HepG2 (cell line): Measurements from ENCODE around the gene NKX1-2. TPM values are rescaled to one million over a fixed set of nuclear protein-coding genes. Genes with fewer than 3 reads are reported as not detected.

Experiments
- ATAC-seq: fragments of 200-7000 bp; cut with Tn5 transposase; 3 replicates; pipeline ENCODE4 v1.9.1; 2020; ENCODE audit warnings: mild to moderate bottlenecking, moderate library complexity
- BruUV-seq: library from RNA; stranded (reverse); fragments of 400-500 nt; replicated peaks from 2 replicates; lab custom pipeline; 2021; lab: Mats Ljungman, UMichigan
- CTCF ChIA-PET: fragments of 300-600 bp; formaldehyde crosslinking; extraction: SDS; loops from one replicate; lab custom pipeline; 2021; ENCODE audit warnings: low total read pairs, inconsistent platforms, low intra/inter-chr PET ratio; lab: Yijun Ruan, JAX
- POLR2A ChIA-PET: fragments of 350-600 bp; sonication (Branson Sonifier 250); formaldehyde crosslinking; loops from one replicate; lab custom pipeline; 2020; ENCODE audit warnings: antibody characterized with exemption, inconsistent platforms; lab: Yijun Ruan, JAX
- DNase-seq: peaks from one replicate; pipeline ENCODE4 v3.0.0-alpha.2; 2015; ENCODE audit warnings: low spot score
- FAIRE-seq: peaks from 3 replicates; lab custom pipeline; 2011; peaks lifted over from hg19 to GRCh38; lab: Jason Lieb, UNC
- H2AFZ ChIP-seq: one replicate; pipeline ENCODE4 v1.6.1; 2011; ENCODE audit warnings: low read length, inconsistent platforms
- H3K27ac ChIP-seq: fragments of 300-600 bp; 3 replicates; pipeline ENCODE4 v1.8.0; 2011; ENCODE audit warnings: mixed run types, mild to moderate bottlenecking, mixed read lengths, low read length, inconsistent platforms; ENCODE audit not compliant: insufficient read depth; ENCODE audit errors: extremely low read length
- H3K27me3 ChIP-seq, 2 experiments: fragments of 200-600 bp in 1 of 2; 2 replicates in 1 of 2; 3 replicates in 1 of 2; pipeline versions ENCODE4 v1.6.0 to v1.8.0; 2011; ENCODE audit warnings: low read length in 2 of 2, mild to moderate bottlenecking in 2 of 2, moderate library complexity in 2 of 2, inconsistent platforms in 1 of 2; ENCODE audit not compliant: insufficient read depth in 2 of 2, control insufficient read depth in 1 of 2
- H3K36me3 ChIP-seq, 2 experiments: fragments of 200-600 bp in 1 of 2; replicated peaks in 1 of 2; 2 replicates in 1 of 2; 3 replicates in 1 of 2; pipeline versions ENCODE4 v1.5.1 to v1.8.0; 2011; ENCODE audit warnings: low read length in 2 of 2, inconsistent platforms in 1 of 2; ENCODE audit not compliant: insufficient read depth in 2 of 2, control insufficient read depth in 1 of 2
- H3K4me1 ChIP-seq: 2 replicates; pipeline ENCODE4 v1.5.1; 2012; ENCODE audit warnings: low read length, inconsistent platforms; ENCODE audit not compliant: insufficient read depth
- H3K4me2 ChIP-seq: 2 replicates; pipeline ENCODE4 v1.6.0; 2011; ENCODE audit warnings: low read depth, low read length, inconsistent platforms
- H3K4me3 ChIP-seq, 3 experiments: fragments of 200-600 bp in 1 of 3; sonication (generic), shearing (Covaris generic) in 1 of 3; replicated peaks in 1 of 3; 2 replicates each; pipeline ENCODE4 v1.5.1; 2011 to 2016; ENCODE audit warnings: low read length in 3 of 3, inconsistent platforms in 2 of 3, low read depth in 2 of 3, mild to moderate bottlenecking in 2 of 3, control low read depth in 1 of 3, mixed read lengths in 1 of 3; ENCODE audit not compliant: insufficient read depth in 1 of 3
- H3K79me2 ChIP-seq: one replicate; pipeline ENCODE4 v1.6.1; 2011; ENCODE audit warnings: low read length, inconsistent platforms; ENCODE audit not compliant: insufficient read depth
- H3K9ac ChIP-seq: 2 replicates; pipeline ENCODE4 v1.6.0; 2011; ENCODE audit warnings: mild to moderate bottlenecking, low read depth, low read length, inconsistent platforms; ENCODE audit not compliant: insufficient read depth
- H3K9me3 ChIP-seq: 2 replicates; pipeline ENCODE4 v1.5.1; 2012; ENCODE audit warnings: mild to moderate bottlenecking, low read length
- H4K20me1 ChIP-seq: 2 replicates; pipeline ENCODE4 v1.6.0; 2011; ENCODE audit warnings: inconsistent platforms, mild to moderate bottlenecking, low read length, moderate library complexity; ENCODE audit not compliant: insufficient read depth
- CAMTA2 ChIP-seq: sonication (generic); formaldehyde crosslinking; IDR thresholded peaks from 2 replicates; pipeline ENCODE4 v1.4.0; 2020; ENCODE audit warnings: mild to moderate bottlenecking, missing genetic modification reagents, borderline replicate concordance
- HNRNPUL1 ChIP-seq: fragments of 200-400 bp; formaldehyde crosslinking; IDR thresholded peaks from 2 replicates; pipeline ENCODE4 v1.6.1; 2017; ENCODE audit warnings: low read depth, mild to moderate bottlenecking, low read length, moderate library complexity
- RAD51 ChIP-seq: fragments of 450-650 bp; IDR thresholded peaks from 2 replicates; pipeline ENCODE4 v1.6.1; 2016; ENCODE audit warnings: borderline replicate concordance
- SP1 ChIP-seq, 2 experiments: fragments of 450-650 bp in 1 of 2; sonication (generic) in 1 of 2; formaldehyde crosslinking in 1 of 2; IDR thresholded peaks; 2 replicates each; pipeline versions ENCODE4 v1.4.0 to v1.6.1; 2016 to 2020; ENCODE audit warnings: missing genetic modification reagents in 1 of 2
- SUZ12 ChIP-seq: fragments of 150-350 bp; IDR thresholded peaks from 2 replicates; pipeline ENCODE4 v1.6.1; 2014; ENCODE audit warnings: low read depth, low read length
- ZFP37 ChIP-seq: sonication (generic); formaldehyde crosslinking; IDR thresholded peaks from 2 replicates; pipeline ENCODE4 v1.4.0; 2020; ENCODE audit warnings: missing genetic modification reagents, borderline replicate concordance
- ZNF101 ChIP-seq: sonication (generic); formaldehyde crosslinking; IDR thresholded peaks from 2 replicates; pipeline ENCODE4 v1.4.0; 2020; ENCODE audit warnings: mild to moderate bottlenecking, low read depth, missing genetic modification reagents, borderline replicate concordance
- ZNF20 ChIP-seq: sonication (generic); formaldehyde crosslinking; IDR thresholded peaks from 2 replicates; pipeline ENCODE4 v1.4.0; 2020; ENCODE audit warnings: mild to moderate bottlenecking, moderate library complexity, missing genetic modification reagents
- ZNF552 ChIP-seq: sonication (generic); formaldehyde crosslinking; IDR thresholded peaks from 2 replicates; pipeline ENCODE4 v1.9.0; 2022; ENCODE audit warnings: missing genetic modification reagents, mild to moderate bottlenecking, borderline replicate concordance
- ZNF616 ChIP-seq: sonication (generic); formaldehyde crosslinking; IDR thresholded peaks from 2 replicates; pipeline ENCODE4 v1.5.0; 2020; ENCODE audit warnings: low read depth, mild to moderate bottlenecking, missing genetic modification reagents
- WGBS: methylation state at CpG from one replicate; pipeline ENCODE4 v1.1.6; 2017; ENCODE audit warnings: low lambda C conversion rate; 5-methylcytosine and 5-hydroxymethylcytosine counted together
- in situ Hi-C: cut with HindIII; loops from 2 replicates; pipeline ENCODE4 v1.10.0; 2017; ENCODE audit warnings: low pct_unique_long_range_greater_than_20kb; ENCODE audit not compliant: extremely low pct_ligation_motif_present
- intact Hi-C: fragments of 100-400 bp; cut with micrococcal nuclease; formaldehyde crosslinking; loops from one replicate; pipeline ENCODE4 v1.10.0; 2022; ENCODE audit not compliant: unreplicated experiment
- polyA plus RNA-seq, 8 experiments: library from polyadenylated mRNA; depleted of rRNA in 3 of 8; stranded (reverse) in 7 of 8; unstranded in 1 of 8; fragments of >200 nt; fragmentation: Illumina TruSeq in 4 of 8; extraction: Trizol in 4 of 8; gene quantifications; 2 replicates each; pipeline versions ENCODE4 v1.2.1 to v1.2.3, GENCODE V29; 2011 to 2016; ENCODE audit warnings: low read depth in 4 of 8, missing spikeins in 1 of 8, mixed read lengths in 1 of 8; ENCODE audit not compliant: insufficient read depth in 1 of 8
- total RNA-seq, 5 experiments: library from RNA; depleted of rRNA; stranded (reverse); fragments of >200 nt; fragmentation: Illumina TruSeq; extraction: Trizol; gene quantifications; 2 replicates each; pipeline ENCODE4 v1.2.3, GENCODE V29; 2016; ENCODE audit warnings: low read depth in 1 of 5
- TF ChIP-seq, protein P1 (sequence below): sonication (generic); formaldehyde crosslinking; IDR thresholded peaks from 2 replicates; pipeline ENCODE4 v1.4.0; 2020; ENCODE audit warnings: missing genetic modification reagents
- TF ChIP-seq, protein P2 (sequence below): sonication (generic); formaldehyde crosslinking; IDR thresholded peaks from 2 replicates; pipeline ENCODE4 v1.4.0; 2020; ENCODE audit warnings: missing genetic modification reagents, borderline replicate concordance
- TF ChIP-seq, protein P3 (sequence below): sonication (generic); formaldehyde crosslinking; IDR thresholded peaks from 2 replicates; pipeline ENCODE4 v1.8.1; 2023; ENCODE audit warnings: missing genetic modification reagents, inconsistent platforms, borderline replicate concordance
- TF ChIP-seq, protein P4 (sequence below): sonication (generic); formaldehyde crosslinking; IDR thresholded peaks from 2 replicates; pipeline ENCODE4 v1.8.0; 2022; ENCODE audit warnings: missing genetic modification reagents, low read depth, mild to moderate bottlenecking, borderline replicate concordance
- TF ChIP-seq, protein P5 (sequence below): sonication (generic); formaldehyde crosslinking; conservative IDR thresholded peaks from 2 replicates; pipeline ENCODE4 v1.8.0; 2022; ENCODE audit warnings: mild to moderate bottlenecking, moderate library complexity, missing genetic modification reagents

NKX1-2 gene
- total and polyA plus RNA-seq, 2 of the 13 experiments (the other 11 are each of a cell fraction or from before 2014, with no cell fraction given): not detected

DNA sequence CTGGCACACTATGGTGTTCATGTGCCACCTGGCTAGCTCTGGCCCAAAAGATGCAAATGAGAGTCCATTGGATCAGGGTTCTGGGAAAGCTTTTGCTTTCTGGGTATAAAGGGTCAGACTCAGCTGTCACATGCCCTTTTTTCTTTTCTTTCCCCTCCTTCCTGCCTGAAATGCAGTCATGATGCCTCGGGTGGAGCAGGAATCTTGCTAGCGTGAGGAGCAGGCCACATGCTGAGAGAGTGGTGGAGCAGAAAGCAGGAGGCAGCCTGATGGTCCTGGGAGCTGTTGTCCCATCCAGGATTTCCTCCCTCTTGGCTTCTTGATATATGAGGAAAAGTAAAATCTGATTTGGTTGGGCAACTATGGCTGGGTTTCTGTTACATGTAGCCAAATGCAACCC, 9.1 kb upstream of the NKX1-2 start:
- Histone ChIP-seq H3K36me3 (no peaks in the 10 kb centered on the region), H3K4me3 (no peak overlapping the region), H3K27me3 (peaks cover 0 to 9% of the 10 kb centered on the region in 2 experiments; a peak in 2 of 5 replicates), H3K9ac (no peak overlapping the region), H3K4me1 (peaks cover 21% of the 10 kb centered on the region), H3K9me3 (no peaks in the 10 kb centered on the region), H4K20me1 (no peaks in the 10 kb centered on the region), H2AFZ (no peak overlapping the region), H3K79me2 (no peaks in the 10 kb centered on the region), H3K27ac (no peak overlapping the region), H3K4me2 (no peak overlapping the region)
- intact Hi-C loops: no loop called here
- in situ Hi-C loops: no loop called here
- FAIRE-seq (no peak), ATAC-seq (no peak), DNase-seq (no peak)
- WGBS: 23% methylated on average over 2 of the region's 2 CpGs
- ChIA-PET POLR2A (interaction anchor here (1.2 to 1.3 kb wide), 2 partner anchors 9 to 40 kb away, joined by 3 to 4 read pairs; no protein-coding TSS in a partner anchor), CTCF (no interaction called here)
- no TSS peak for BruUV-seq
- no peak for TF ChIP-seq ZNF101
- TF ChIP-seq RAD51: no peak
- TF ChIP-seq ZNF616 (CRISPR knock-in tag): no peak
- no peak for TF ChIP-seq ZNF552 (CRISPR knock-in tag)
- TF ChIP-seq SUZ12: no peak
- TF ChIP-seq, protein P1, sequence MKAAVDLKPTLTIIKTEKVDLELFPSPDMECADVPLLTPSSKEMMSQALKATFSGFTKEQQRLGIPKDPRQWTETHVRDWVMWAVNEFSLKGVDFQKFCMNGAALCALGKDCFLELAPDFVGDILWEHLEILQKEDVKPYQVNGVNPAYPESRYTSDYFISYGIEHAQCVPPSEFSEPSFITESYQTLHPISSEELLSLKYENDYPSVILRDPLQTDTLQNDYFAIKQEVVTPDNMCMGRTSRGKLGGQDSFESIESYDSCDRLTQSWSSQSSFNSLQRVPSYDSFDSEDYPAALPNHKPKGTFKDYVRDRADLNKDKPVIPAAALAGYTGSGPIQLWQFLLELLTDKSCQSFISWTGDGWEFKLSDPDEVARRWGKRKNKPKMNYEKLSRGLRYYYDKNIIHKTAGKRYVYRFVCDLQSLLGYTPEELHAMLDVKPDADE (CRISPR knock-in tag): no peak
- TF ChIP-seq, protein P2, sequence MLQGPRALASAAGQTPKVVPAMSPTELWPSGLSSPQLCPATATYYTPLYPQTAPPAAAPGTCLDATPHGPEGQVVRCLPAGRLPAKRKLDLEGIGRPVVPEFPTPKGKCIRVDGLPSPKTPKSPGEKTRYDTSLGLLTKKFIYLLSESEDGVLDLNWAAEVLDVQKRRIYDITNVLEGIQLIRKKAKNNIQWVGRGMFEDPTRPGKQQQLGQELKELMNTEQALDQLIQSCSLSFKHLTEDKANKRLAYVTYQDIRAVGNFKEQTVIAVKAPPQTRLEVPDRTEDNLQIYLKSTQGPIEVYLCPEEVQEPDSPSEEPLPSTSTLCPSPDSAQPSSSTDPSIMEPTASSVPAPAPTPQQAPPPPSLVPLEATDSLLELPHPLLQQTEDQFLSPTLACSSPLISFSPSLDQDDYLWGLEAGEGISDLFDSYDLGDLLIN: no peak
- no peak for TF ChIP-seq CAMTA2
- no peak for TF ChIP-seq SP1 (IDR thresholded peaks at IDR 0.05)
- TF ChIP-seq SP1 (CRISPR knock-in tag; IDR thresholded peaks at IDR 0.05): no peak
- TF ChIP-seq, protein P3, sequence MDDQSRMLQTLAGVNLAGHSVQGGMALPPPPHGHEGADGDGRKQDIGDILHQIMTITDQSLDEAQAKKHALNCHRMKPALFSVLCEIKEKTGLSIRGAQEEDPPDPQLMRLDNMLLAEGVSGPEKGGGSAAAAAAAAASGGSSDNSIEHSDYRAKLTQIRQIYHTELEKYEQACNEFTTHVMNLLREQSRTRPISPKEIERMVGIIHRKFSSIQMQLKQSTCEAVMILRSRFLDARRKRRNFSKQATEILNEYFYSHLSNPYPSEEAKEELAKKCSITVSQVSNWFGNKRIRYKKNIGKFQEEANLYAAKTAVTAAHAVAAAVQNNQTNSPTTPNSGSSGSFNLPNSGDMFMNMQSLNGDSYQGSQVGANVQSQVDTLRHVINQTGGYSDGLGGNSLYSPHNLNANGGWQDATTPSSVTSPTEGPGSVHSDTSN (CRISPR knock-in tag): no peak
- TF ChIP-seq ZFP37: no peak
- TF ChIP-seq ZNF20 (CRISPR knock-in tag): no peak
- TF ChIP-seq, protein P4, sequence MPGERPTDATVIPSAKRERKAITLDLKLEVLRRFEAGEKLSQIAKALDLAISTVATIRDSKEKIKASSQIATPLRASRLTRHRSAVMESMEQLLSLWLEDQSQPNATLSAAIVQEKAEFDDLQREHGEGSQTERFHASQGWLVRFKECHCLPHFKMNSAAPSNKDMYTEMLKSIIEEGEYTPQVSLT (CRISPR knock-in tag): no peak
- TF ChIP-seq, protein P5, sequence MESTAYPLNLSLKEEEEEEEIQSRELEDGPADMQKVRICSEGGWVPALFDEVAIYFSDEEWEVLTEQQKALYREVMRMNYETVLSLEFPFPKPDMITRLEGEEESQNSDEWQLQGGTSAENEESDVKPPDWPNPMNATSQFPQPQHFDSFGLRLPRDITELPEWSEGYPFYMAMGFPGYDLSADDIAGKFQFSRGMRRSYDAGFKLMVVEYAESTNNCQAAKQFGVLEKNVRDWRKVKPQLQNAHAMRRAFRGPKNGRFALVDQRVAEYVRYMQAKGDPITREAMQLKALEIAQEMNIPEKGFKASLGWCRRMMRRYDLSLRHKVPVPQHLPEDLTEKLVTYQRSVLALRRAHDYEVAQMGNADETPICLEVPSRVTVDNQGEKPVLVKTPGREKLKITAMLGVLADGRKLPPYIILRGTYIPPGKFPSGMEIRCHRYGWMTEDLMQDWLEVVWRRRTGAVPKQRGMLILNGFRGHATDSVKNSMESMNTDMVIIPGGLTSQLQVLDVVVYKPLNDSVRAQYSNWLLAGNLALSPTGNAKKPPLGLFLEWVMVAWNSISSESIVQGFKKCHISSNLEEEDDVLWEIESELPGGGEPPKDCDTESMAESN: no peak
- no peak for TF ChIP-seq HNRNPUL1
